CD4-positive, alpha-beta T cell treated with Interleukin-15 for 4 hours (primary cell): Measurements from ENCODE around the gene TMEM222.

ENCODE experiments used
- DNase-seq: peaks from one replicate; pipeline ENCODE4 v3.0.0-alpha.2; 2020; ENCODE audit warnings: low spot score

Gene TMEM222

GRCh38 chr1:27306892-27307761 is 14.8 kb upstream of the TMEM222 start:
- no peak for DNase-seq

GRCh38 chr1:27307874-27308598 is 13.9 kb upstream of the TMEM222 start:
- DNase-seq: no peak

DNA sequence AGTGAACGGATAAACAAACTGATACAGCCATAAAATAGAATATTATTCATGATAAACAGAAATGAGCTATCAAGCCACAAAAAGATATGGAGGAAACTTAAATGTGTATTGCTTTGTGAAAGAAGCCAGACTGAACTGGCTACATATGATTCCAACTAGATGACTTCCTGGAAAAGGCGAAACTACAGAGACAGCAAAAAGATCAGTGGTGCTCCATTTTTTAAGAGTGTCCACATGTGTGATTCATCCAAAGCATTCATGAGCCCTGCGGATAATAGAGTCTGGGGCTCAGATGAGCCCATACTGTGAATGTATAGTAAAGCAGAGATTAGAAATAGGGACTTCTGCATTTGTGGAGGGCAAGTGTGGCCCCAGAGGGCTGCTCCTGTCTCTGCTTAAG is 7.8 kb upstream of the TMEM222 start:
- DNase-seq: no peak

DNA sequence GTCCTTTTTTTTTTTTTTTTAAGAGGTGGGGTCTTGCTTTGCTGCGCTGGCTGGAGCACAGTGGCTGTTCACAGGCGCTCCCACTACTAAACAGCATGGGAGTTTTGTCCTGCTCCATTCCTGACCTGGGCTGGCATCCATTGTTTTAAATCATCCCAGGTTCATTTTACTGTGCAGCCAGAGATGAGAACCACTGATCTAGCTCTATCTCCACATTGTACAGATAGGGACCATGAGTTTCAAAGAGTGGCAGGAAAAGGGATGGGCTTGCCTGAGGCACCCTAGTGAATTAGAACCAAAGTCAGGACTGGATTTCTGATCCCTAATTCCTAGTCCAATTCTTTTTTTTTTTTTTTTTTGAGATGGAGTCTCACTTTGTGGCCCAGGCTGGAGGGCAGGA is 7.2 kb upstream of the TMEM222 start:
- DNase-seq: no peak

DNA sequence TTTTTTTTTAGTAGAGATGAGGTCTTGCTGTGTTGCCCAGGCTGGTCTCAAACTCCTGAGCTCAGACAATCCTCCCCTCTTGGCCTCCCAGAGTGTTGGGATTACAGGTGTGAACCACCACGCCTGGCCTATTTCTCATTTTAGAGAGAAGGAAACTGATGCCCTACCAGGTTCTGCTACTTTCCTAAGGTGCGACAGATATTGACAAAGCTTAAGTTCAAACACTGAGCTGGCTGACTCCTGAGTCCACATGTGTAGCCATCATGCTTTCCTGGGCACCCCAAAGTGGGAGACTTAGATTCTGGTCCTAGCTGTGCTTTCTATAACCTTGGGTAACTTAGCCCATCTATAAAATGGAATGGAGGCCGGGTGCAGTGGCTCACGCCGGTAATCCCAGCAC is 5.1 kb upstream of the TMEM222 start:
- DNase-seq: no peak

GRCh38 chr1:27318136-27318535 is 3.8 kb upstream of the TMEM222 start:
- DNase-seq: no peak

- DNase-seq: no peak
Measured at GRCh38 chr1:27318596-27318995, 3.4 kb upstream of the TMEM222 start.

DNA sequence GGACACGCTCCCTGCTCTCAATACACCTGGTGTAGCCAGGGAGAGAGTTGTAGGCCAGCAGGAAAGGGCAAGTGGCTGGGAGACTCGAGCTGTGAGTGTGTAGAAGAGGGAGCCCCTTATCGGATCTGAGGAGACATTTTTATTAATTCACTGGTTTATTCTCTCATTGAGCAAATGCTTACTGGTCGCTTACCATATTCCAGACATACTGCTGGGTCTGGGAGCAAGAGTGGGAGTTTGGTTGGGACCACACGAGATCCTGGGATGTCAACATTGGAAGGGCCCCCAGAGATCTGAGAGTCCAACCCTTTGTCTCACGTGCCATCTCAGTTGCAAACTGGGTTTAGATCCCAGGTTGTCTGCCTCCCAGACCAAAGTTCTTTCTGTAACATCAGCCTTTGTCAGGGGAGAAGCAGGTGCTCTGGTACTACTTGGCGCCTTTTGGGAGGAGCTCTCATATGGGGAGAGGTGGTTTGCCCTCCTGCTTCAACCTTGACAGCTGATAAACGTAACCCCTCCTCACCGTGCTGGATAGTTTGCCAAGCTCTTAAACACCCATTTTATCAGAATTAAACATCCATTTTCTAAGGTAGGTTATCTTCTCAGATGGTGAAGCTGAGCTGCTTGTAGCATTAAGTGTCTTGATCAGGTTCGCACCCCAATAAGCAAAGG is 742 bp downstream of the TMEM222 start:
- no peak for DNase-seq

- DNase-seq: no peak
Measured at GRCh38 chr1:27325286-27325685, 3.3 kb downstream of the TMEM222 start.

GRCh38 chr1:27327964-27328363 is 6.0 kb downstream of the TMEM222 start:
- DNase-seq: no peak

GRCh38 chr1:27330786-27331185 is 8.8 kb downstream of the TMEM222 start:
- no peak for DNase-seq

DNA sequence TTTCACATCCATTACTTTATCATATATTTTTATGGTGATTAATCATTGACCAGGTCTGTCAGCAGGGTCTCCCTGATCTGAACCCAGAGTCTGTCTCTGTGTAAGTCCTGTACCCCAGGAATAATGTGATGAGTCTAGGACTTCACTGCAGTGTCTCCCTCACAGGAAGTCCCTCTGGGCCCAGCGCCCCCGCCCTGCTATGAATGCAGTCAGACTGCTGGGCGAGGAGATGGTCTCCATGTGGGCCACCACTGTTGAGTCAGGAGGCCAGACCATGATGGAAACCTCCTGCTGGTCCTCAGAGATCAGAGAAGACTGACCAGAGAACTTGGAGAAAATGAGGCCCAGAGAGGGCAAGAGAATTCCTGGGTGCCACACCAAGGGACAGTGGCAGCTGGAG is 9.5 kb downstream of the TMEM222 start:
- DNase-seq: no peak

DNA sequence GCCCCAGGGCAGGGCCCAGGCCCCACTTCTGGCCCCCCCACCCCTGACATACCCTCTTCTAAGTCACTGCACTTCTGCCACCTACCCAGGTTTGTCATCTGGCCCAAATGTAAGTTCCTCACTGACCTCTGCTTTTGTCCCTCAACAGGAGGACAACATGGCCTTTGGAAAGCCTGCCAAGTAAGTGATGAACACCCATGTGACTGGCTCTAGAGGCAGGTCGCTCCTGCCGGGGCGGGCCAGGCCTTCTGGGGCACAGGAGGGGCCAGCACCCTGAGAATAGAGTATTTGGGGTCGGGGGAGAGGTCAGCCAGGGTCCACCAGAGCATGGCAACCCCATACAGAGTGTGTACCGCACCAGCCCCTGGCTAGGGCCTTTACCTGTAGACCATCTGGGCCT is 10.0 kb downstream of the TMEM222 start:
- no peak for DNase-seq

DNA sequence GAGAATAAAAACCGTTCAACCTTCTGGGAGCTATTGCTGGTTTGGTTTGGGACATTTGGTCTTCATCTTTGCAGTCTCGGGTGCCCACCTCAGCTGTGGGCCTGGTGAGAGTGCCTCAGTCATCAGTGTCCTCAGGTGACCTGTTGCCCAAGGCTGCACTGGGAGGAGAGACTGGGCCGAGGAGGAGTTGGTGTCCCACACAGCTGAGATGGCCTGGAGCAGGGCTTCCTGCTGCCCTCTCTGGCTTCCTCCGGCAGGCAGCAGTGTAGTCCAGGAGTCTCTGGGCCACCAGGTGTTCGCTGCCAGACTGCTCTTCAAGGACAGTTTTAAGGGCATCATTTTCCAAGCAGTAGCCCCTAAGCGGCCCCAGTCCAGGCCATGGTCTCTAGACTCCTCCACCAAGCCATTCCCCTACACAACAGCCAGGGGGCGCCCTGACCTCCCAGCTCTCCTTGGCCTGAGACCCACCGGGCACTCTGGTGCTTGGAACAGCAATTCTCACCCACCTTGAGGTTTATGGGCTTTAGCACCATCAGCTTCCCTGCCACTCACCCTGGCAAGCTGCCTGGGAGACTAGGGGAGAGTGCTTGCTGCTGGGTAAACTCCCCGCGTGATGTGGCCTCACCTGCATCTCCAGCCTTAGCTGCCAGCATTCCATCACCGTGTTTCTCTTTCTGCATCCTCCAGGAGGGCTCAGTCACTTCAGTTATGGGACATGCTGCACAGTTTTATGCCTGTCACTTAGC is 10.7 kb downstream of the TMEM222 start:
- peak; percentile 64 for DNase-seq

DNA sequence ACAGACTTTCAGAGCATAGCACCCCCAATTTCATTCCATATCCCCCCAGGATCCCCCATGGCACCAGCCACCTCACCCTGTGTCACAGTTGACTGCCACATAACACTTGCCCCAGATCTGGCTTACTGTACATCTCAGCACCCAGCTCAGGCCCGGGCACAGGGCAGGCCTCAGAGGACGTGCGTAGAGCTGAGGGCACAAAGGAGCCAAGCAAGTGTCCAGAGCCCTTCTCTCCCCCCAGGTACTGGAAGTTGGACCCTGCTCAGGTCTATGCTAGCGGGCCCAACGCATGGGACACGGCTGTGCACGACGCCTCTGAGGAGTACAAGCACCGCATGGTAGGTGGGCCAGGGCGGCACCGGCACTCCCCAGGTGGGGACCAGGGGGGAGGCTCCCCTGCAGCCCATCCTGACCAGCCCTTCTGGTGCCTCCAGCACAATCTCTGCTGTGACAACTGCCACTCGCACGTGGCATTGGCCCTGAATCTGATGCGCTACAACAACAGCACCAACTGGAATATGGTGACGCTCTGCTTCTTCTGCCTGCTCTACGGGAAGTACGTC is 11.8 kb downstream of the TMEM222 start:
- no peak for DNase-seq

DNA sequence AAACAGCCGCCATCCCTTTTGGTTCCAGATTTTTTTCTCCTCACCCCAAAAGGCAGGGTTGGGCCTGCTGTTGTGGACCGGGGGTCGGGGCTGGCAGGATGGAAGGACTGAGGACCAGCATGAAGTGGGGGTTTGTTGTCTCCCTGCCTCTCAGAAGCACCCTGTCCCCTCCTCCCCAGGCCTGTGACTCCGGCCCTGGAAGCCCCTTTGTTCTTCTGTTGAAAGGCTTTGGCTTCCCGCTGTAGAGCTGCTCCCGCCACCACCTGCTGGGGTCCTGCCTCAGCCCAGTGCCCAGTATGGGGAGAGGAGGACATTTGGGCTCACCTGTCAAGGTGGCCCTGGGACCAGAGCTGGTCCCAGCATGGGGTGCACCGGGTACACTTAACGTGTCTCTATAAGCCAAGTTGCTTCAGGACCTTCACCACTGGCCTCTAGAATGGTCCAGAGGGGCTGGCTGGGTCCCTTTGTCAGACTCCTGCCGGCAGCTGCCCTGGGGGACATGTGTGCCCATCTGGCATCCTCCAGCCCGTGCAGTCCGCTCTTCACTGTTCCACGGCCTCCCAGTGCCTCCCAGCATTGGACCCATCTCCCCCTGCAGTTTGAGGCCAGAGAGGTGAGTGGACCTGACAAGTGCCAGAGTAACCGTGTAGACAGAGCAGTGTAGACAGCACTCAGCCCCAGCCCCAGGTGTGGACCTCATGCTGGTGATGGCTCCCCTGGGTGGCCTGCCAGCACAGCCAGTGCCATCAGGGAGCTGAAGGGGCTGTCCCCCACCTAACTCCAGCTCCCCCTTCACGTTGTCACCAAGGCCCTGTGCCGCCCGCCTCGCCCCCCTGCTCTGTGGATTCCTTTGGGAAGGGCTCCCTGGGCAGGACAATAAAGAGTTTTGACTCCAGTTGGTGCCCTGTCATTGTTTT is 13.8 kb downstream of the TMEM222 start:
- no peak for DNase-seq

- DNase-seq: no peak
Measured at GRCh38 chr1:27336756-27337155, 14.8 kb downstream of the TMEM222 start.

GRCh38 chr1:27338751-27339150 is 16.8 kb downstream of the TMEM222 start:
- DNase-seq: no peak

DNA sequence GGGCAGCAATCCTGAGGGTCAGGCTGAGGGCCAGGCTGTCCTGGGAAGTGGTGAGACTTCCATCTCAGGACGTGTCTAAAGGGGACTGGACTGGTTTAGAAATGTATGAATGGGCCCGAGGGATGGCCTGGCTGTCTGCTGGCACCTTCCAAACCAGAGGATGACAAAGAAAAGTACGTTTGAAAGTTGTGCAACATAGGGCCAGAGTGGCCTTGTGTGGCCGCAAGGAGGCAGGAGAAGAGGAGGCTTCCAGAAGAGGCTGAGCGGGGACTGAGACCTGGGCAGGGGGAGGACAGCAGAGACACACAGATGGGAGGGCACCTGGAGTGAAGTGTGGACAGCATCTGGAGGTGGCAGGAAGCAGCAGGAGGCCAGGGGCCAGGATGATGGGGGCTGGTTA is 17.2 kb downstream of the TMEM222 start:
- DNase-seq: no peak

- peak; percentile 64 for DNase-seq
Measured at GRCh38 chr1:27341525-27342252, 19.7 kb downstream of the TMEM222 start, which contains the start of gene SYTL1. Gene SYTL1 (plus strand): TSS chr1:27342022. CDS start chr1:27345335, 3,313 bp downstream.
